GM19035 (cell line): ENCODE measurements around the gene PPP1R10.

ENCODE experiments used
- ATAC-seq: cut with Tn5 transposase; IDR thresholded peaks from one replicate; pipeline ENCODE4 v1.9.1; 2021; ENCODE audit not compliant: unreplicated experiment

Gene PPP1R10

DNA sequence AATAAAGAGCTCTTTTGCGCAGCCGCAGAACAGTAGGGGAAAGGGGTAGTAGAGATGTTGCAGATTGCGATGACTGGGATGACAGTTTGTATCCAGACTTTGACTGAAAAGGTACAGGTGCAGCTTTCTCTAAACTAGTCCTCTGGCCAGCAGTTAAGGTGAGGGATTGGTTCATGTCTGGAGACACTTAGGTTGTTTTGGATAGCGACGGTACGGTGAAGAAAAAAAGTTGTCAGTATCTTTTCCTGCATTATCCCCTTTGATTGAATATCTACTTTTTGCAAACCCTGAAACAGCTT, 59.4 kb downstream of the PPP1R10 start:
- ATAC-seq, result no peak

- ATAC-seq, result peak; percentile 62
These were observed 59.9 kb downstream of the PPP1R10 start, which contains the start of gene PRR3 for GRCh38 chr6:30556906-30557682. TSS of gene PRR3 (plus strand) at chr6:30557295. CDS start at chr6:30557345, 50 bp downstream.

DNA sequence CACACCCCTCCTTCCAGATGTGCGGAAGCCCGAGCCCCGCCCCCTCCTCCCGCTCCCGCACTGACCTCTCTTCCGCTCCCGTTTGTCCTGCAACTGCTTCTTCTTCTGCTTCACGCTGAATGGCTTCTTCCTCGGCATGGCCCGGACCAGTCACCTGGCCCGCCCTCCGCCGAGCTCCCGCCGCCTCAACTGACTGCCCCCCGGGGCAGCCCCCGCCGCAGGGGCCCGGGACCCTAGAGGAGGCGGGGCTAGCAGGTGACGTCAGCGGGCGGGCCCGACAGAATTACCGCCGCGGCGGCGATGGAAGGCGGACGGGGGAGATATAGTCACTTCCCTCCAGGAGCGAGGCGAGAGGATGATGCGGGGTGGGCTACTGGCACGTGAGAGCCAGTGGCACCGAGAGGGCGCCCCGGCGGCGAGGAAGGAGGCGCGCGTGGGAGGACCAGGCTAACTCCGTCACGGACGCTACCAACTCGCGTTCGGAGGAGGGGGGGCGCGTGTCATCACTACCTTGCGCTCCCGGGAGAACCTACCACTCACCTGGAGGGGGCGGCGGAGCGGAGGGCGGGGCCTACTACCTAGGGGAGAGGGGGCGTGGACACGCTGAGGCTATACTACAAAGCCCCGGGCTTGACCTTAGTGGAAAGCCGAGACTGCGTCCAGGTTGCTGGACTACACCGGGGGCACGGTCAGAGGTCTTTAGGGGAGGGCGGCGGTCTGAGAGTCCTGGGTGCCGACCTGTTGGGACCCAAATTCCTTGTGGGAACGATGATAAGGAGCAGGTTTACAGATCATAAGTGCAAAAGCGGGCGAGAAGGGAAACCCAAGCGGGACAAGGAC, 60.8 kb downstream of the PPP1R10 start, which contains the start of gene GNL1:
TSS of gene GNL1 (minus strand) at position 424 of the 840 bp plus-strand sequence. CDS start at position 138, 286 bp downstream.
- peak; percentile 83 for ATAC-seq

DNA sequence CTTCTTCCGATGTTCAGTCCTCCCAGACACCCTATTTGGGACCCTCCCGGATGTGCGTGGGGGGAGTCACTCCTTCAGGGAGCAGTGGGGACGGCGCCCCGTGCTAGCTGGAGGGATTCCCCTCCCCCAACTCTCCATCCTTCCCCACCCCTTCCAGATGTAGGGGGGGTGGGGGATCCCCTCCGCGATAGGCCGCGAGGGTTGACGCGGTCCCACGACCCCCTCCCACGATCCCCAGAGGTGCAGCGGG, 61.3 kb downstream of the PPP1R10 start:
- ATAC-seq, result no peak

DNA sequence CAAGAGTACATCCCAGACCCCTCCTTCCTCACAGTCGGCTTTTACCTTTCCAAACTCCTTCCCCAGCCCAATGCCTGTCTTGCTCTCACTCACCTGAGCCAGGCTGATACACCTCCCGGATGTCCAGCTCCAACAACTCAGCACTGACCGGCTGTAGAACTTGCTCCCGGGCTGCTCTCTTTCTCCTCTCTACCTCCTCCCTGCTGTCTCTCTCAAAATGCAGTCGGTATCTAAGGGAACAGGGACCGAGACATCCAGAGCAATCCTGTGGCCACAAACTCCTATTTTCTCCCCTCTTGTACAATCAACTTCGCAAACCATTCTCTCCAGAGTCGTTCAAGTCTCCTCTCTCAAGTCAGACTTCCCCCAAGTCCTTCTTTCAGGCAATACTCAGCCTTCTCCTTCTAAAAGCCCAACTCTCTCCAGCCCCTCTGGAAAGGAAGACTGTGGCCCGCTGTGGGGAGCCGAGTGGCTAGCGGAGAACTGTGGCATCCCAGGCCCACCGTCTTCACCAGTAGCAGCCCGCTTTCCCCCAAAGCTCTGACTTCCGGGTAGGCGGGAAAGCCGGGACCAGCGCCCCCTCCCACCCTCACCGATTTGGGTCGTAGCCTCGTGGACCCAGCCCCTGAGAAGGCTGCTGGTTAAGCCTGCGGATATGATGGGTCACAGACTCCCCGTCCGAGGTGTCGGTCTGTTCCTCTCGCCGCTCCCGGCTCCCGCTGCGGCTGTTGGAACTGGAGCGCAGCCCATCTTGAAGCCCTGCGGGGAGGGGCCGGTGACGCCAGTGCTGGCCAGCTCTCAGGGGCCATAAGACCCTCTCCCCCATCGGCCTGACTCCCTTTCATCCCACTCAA, 61.9 kb downstream of the PPP1R10 start:
- ATAC-seq, result no peak

GRCh38 chr6:30554404-30554803, 62.6 kb downstream of the PPP1R10 start:
- ATAC-seq, result no peak
